ENCODE measurements around the gene NCOA7.

DNA sequence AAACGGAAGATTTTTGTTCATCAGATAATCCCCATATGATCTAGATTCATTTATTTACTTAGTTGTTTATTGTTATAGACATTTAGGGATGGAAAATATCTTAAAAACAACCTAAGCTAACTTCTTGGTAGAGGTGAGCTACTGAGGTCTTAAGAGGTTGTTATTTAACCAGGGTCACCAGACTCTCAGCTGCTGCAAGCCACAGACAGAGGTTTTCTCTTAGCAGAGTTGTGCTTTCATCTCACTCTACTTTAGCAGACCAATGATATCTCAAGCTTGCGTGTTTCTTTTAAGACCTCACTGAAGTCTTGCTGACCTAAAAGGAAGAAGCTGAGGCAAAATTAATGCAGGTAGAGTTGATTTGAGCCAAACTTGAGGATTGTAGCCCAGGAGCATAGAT is 43.6 kb downstream of the NCOA7 start:
- TF ChIP-seq, protein P1, sequence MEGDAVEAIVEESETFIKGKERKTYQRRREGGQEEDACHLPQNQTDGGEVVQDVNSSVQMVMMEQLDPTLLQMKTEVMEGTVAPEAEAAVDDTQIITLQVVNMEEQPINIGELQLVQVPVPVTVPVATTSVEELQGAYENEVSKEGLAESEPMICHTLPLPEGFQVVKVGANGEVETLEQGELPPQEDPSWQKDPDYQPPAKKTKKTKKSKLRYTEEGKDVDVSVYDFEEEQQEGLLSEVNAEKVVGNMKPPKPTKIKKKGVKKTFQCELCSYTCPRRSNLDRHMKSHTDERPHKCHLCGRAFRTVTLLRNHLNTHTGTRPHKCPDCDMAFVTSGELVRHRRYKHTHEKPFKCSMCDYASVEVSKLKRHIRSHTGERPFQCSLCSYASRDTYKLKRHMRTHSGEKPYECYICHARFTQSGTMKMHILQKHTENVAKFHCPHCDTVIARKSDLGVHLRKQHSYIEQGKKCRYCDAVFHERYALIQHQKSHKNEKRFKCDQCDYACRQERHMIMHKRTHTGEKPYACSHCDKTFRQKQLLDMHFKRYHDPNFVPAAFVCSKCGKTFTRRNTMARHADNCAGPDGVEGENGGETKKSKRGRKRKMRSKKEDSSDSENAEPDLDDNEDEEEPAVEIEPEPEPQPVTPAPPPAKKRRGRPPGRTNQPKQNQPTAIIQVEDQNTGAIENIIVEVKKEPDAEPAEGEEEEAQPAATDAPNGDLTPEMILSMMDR (IDR thresholded peaks at IDR 0.05): no peak
- TF ChIP-seq POLR2A (IDR thresholded peaks at IDR 0.05): no peak
